Fibroblast of lung (primary cell): ENCODE data around the gene CD164L2. TPM values are rescaled to one million over a fixed set of nuclear protein-coding genes. Genes with fewer than 3 reads are reported as not detected.

Experiments
- DNase-seq, 2 donors: peaks; one replicate each; pipeline versions ENCODE4 v3.0.0 to v3.0.0-alpha.2; 2010; ENCODE audit warnings: low read depth in 2 of 2
- H2AFZ ChIP-seq: 2 replicates; pipeline ENCODE4 v1.5.1; 2012; ENCODE audit warnings: low read length, control low read depth, inconsistent platforms
- H3K27ac ChIP-seq: 2 replicates; pipeline ENCODE4 v1.5.1; 2011; ENCODE audit warnings: low read length, control low read depth; ENCODE audit not compliant: insufficient read depth
- H3K27me3 ChIP-seq: 2 replicates; pipeline ENCODE4 v1.5.1; 2011; ENCODE audit warnings: mild to moderate bottlenecking, low read length; ENCODE audit not compliant: control insufficient read depth, insufficient read depth
- H3K36me3 ChIP-seq: 2 replicates; pipeline ENCODE4 v1.5.1; 2011; ENCODE audit warnings: low read length; ENCODE audit not compliant: control insufficient read depth, insufficient read depth
- H3K4me1 ChIP-seq: 2 replicates; pipeline ENCODE4 v1.5.1; 2011; ENCODE audit warnings: low read length; ENCODE audit not compliant: control insufficient read depth, insufficient read depth; ENCODE audit errors: extremely low read depth
- H3K4me2 ChIP-seq: 2 replicates; pipeline ENCODE4 v1.5.1; 2011; ENCODE audit warnings: low read length, control low read depth; ENCODE audit not compliant: insufficient read depth; ENCODE audit errors: extremely low read depth
- H3K4me3 ChIP-seq, 4 experiments: fragments of 200-600 bp in 1 of 4; sonication (generic) in 1 of 4; replicated peaks in 1 of 4; 2 replicates each; pipeline ENCODE4 v1.5.1; 2011 to 2016; ENCODE audit warnings: low read length in 4 of 4, low read depth in 3 of 4, mild to moderate bottlenecking in 3 of 4, control low read depth in 2 of 4, inconsistent platforms in 1 of 4, mixed read lengths in 1 of 4; ENCODE audit not compliant: insufficient read depth in 1 of 4; ENCODE audit errors: control extremely low read depth in 1 of 4
- H3K79me2 ChIP-seq: 2 replicates; pipeline ENCODE4 v1.5.1; 2012; ENCODE audit warnings: mild to moderate bottlenecking, low read length, inconsistent platforms; ENCODE audit not compliant: control insufficient read depth, insufficient read depth
- H3K9ac ChIP-seq: 2 replicates; pipeline ENCODE4 v1.5.1; 2011; ENCODE audit warnings: mild to moderate bottlenecking, low read length, control low read depth; ENCODE audit not compliant: insufficient read depth
- H3K9me3 ChIP-seq: 2 replicates; pipeline ENCODE4 v1.5.1; 2012; ENCODE audit warnings: low read depth, low read length; ENCODE audit not compliant: control insufficient read depth, insufficient read depth
- H4K20me1 ChIP-seq: 2 replicates; pipeline ENCODE4 v1.5.1; 2011; ENCODE audit warnings: low read length; ENCODE audit not compliant: control insufficient read depth, insufficient read depth; ENCODE audit errors: extremely low read depth
- CTCF ChIP-seq, 2 donors: IDR thresholded peaks in 1 of 2; conservative IDR thresholded peaks in 1 of 2; 1 replicate in 1 of 2; 2 replicates in 1 of 2; pipeline ENCODE4 v1.5.1; 2011 to 2012; ENCODE audit warnings: low read length in 2 of 2, control low read depth in 1 of 2, inconsistent platforms in 1 of 2, low read depth in 1 of 2, mild to moderate bottlenecking in 1 of 2
- EZH2 ChIP-seq: IDR thresholded peaks from 2 replicates; pipeline ENCODE4 v1.5.1; 2012; ENCODE audit warnings: low read length, control low read depth, mild to moderate bottlenecking; ENCODE audit errors: missing control alignments
- polyA plus RNA-seq, 2 donors: library from polyadenylated mRNA; depleted of rRNA in 1 of 2; stranded (reverse) in 1 of 2; unstranded in 1 of 2; fragments of >200 nt; gene quantifications; 2 replicates each; pipeline ENCODE4 v1.2.1, GENCODE V29; 2011 to 2012; ENCODE audit warnings: missing spikeins in 1 of 2
- total RNA-seq: library from RNA; depleted of rRNA; stranded (reverse); fragments of >200 nt; gene quantifications from 2 replicates; pipeline ENCODE4 v1.2.1, GENCODE V29; 2014

Gene CD164L2
- total and polyA plus RNA-seq, 2 donors (not counting 1 experiment from before 2014, with no cell fraction given), result not detected

GRCh38 chr1:27414091-27414490 is 31.0 kb upstream of the CD164L2 start:
- Histone ChIP-seq H3K9me3 (no peaks in the 10 kb centered on the region), H4K20me1 (no peaks in the 10 kb centered on the region), H3K27me3 (no peaks in the 10 kb centered on the region), H3K4me1 (peaks cover 11% of the 10 kb centered on the region), H3K4me3 (no peak overlapping the region), H3K36me3 (peaks cover 11% of the 10 kb centered on the region), H3K9ac (no peak overlapping the region), H3K79me2 (no peaks in the 10 kb centered on the region), H2AFZ (no peak overlapping the region), H3K4me2 (no peak overlapping the region), H3K27ac (no peak overlapping the region)
- no peak for TF ChIP-seq CTCF (conservative IDR thresholded peaks at IDR 0.05 in 1 of 2, IDR thresholded peaks at IDR 0.05 in 1 of 2; ENCODE audit: low read depth in 1 of 2, low read length in 2 of 2)
- no peak for TF ChIP-seq EZH2
- DNase-seq, result no peak

GRCh38 chr1:27413004-27413403 is 29.9 kb upstream of the CD164L2 start:
- Histone ChIP-seq H3K9me3 (no peaks in the 10 kb centered on the region), H3K4me3 (no peak overlapping the region), H3K4me2 (no peak overlapping the region), H3K36me3 (peaks cover 15% of the 10 kb centered on the region), H3K27ac (no peak overlapping the region), H4K20me1 (no peaks in the 10 kb centered on the region), H3K79me2 (no peaks in the 10 kb centered on the region), H3K4me1 (peaks cover 2% of the 10 kb centered on the region), H3K27me3 (no peaks in the 10 kb centered on the region), H2AFZ (no peak overlapping the region), H3K9ac (no peak overlapping the region)
- no peak for TF ChIP-seq CTCF (conservative IDR thresholded peaks at IDR 0.05 in 1 of 2, IDR thresholded peaks at IDR 0.05 in 1 of 2; ENCODE audit: low read depth in 1 of 2, low read length in 2 of 2)
- TF ChIP-seq EZH2, result no peak
- DNase-seq, result no peak

- H3K4me3 ChIP-seq, result no peak overlapping the region
- no peak for TF ChIP-seq CTCF (conservative IDR thresholded peaks at IDR 0.05 in 1 of 2, IDR thresholded peaks at IDR 0.05 in 1 of 2; ENCODE audit: low read depth in 1 of 2, low read length in 2 of 2)
- TF ChIP-seq EZH2, result no peak
- no peak overlapping the region for H2AFZ ChIP-seq
- no peak overlapping the region for H3K4me2 ChIP-seq
- no peak overlapping the region for H3K9ac ChIP-seq
- H3K79me2 ChIP-seq, result no peaks in the 10 kb centered on the region
- H3K4me1 ChIP-seq, result no peaks in the 10 kb centered on the region
- H3K27me3 ChIP-seq, result no peaks in the 10 kb centered on the region
- H4K20me1 ChIP-seq, result no peaks in the 10 kb centered on the region
- DNase-seq, result no peak
- no peaks in the 10 kb centered on the region for H3K9me3 ChIP-seq
- no peak overlapping the region for H3K27ac ChIP-seq
- peaks cover 13% of the 10 kb centered on the region for H3K36me3 ChIP-seq
Observed at GRCh38 chr1:27412502-27412901, 29.4 kb upstream of the CD164L2 start.
